ENCODE data around the gene DIAPH2.
"Not testable (repeated sequence)": the region's sequence is repeated elsewhere in the genome, so short reads cannot be mapped to it uniquely, and the experiment has no call there.

The DIAPH2 gene

GRCh38 chrX:97401154-97401553 lies 716.5 kb downstream of the DIAPH2 start:
- DNase-seq, result no peak

GRCh38 chrX:97401586-97402136 lies 717.0 kb downstream of the DIAPH2 start:
- DNase-seq, result no peak

DNA sequence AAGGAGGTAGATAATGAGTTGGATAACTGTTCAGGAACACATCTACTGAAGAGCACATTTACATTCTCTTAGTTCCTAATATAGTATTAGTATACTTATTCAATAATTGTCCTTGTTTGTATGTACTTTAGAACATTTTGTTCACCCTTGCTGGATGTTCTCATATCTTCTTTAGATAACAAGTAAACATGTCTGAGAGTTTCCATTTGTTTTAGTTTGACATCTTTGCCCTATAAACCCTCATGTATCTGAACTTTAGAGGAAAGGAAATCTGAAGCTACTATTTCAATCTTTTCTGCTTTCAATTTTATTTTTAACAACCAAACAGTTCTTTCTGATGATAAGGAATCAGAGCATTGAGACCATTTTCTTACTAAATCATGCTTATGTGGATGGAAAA lies 717.7 kb downstream of the DIAPH2 start:
- no peak for DNase-seq

GRCh38 chrX:97402903-97403302 lies 718.3 kb downstream of the DIAPH2 start:
- DNase-seq, result no peak

- DNase-seq, result no peak
Observed at GRCh38 chrX:97405031-97405660, 720.5 kb downstream of the DIAPH2 start.

GRCh38 chrX:97409632-97410415 lies 725.2 kb downstream of the DIAPH2 start:
- not testable (repeated sequence) for DNase-seq

DNA sequence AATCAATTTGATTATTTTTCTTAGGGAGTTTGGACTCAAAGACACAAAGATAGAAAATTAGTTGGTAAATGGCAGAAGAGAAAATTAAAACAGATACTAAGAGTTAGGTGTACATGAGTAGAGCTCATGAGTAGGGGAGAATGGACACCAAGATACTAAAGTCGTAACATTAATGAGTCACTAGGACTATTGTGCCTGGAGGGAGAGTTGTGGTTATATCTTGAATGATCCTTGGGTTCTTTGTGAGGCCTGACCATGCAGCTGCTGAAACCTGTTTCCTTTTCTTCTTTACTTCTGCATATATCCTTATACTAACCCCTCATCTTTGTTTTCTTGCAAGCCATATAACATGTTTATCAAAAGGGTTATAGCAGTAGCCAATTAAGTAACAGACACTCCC lies 731.8 kb downstream of the DIAPH2 start:
- DNase-seq, result no peak

DNA sequence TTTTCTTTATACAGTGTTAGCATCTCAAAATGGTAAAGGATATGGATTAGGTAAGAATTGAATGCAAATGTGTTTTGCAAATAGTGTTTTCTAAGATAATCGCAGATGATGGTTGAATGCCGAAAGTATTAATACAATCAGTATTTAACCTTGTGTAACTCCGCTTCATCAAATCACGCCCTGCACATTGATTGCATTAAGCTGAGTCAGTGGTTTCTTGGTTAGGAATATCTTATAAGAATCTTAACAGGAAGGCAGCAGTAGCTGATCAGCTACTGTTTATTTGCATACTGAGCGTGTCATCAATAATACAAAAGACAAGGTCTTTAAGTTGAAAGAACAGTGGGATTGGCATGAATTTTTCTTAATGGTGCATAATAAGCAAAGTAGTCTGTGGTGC lies 744.5 kb downstream of the DIAPH2 start:
- DNase-seq, result no peak

DNA sequence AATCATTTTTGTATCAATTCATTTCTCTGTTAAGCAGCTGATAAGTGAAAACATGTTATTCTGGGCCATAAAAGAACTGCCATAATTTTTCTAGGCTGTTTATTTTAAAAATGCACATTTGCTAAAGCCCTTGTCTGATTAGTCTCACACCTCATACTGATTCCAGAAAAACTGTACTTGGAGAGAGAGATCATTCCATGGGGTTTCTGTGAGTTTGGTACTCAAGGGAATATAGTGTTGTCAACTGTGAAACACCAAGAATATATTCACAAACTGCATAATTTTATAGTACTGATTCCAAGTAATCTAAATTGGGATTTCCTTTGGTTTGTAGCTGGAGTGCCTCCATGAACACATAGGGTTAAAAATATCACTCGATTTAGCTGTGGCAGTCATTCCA lies 746.6 kb downstream of the DIAPH2 start:
- DNase-seq, result no peak

- DNase-seq, result no peak
Observed at GRCh38 chrX:97446298-97446882, 761.7 kb downstream of the DIAPH2 start.

DNA sequence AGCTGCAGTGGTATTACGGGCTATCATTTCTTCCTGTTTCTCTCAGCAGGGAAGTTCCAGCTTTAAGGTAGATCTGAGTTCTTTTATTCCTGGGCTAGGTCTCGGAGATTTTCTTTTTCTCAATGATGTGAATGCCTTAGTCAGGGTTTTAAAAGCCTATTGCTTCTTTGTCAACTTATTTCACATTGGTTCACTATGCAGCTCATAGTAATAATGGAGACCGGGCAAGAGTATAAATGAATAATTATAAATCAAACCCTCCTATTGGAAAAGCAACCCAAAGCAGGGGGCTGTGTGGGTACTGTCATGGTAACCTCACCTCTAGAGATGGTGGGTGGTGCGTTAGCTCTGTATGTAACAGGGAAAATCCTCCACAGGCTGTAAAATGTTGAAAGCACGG lies 762.7 kb downstream of the DIAPH2 start:
- DNase-seq, result no peak

DNA sequence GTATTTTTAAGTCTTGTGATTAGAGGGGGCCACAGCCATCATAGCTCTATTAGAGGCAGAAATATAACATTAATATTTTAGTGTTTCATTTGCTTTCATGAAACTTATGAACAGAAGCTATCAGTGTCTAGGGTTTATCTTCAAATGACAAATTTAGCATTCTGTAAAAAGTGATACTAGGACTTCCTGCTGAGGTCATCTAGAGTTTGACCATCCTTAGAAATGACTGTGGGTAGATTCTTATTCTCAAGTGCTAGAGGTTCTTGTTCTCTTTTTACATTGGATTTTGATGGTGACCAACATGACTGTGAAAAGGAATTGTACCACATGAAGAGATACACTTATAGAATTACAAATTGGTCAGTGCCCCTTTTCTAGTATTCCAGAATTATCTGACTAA lies 767.6 kb downstream of the DIAPH2 start:
- DNase-seq, result no peak

- DNase-seq, result no peak
Observed at GRCh38 chrX:97461763-97462162, 777.1 kb downstream of the DIAPH2 start.

DNA sequence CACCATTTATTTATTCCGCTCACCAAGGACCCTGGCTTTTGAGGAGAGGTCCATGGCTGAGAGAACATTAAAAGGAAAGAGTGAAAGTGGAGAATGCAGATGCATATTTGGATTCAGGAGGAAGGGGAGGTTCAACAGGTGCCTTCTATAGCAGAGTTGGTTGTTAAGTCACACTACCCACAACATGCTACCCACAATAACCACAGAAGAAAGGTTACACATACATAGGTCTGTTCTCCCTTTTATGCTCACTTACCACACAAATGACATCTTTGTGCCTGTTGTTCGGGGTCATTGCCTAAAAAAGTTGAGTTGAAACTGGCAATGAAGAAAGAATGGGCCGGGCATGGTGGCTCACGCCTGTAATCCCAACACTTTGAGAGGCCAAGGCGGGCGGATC lies 786.4 kb downstream of the DIAPH2 start:
- DNase-seq, result no peak

GRCh38 chrX:97474933-97475332 lies 790.3 kb downstream of the DIAPH2 start:
- DNase-seq, result no peak

- DNase-seq, result no peak
Observed at GRCh38 chrX:97479106-97479890, 794.7 kb downstream of the DIAPH2 start.

- no peak for DNase-seq
Observed at GRCh38 chrX:97481228-97481627, 796.6 kb downstream of the DIAPH2 start.

DNA sequence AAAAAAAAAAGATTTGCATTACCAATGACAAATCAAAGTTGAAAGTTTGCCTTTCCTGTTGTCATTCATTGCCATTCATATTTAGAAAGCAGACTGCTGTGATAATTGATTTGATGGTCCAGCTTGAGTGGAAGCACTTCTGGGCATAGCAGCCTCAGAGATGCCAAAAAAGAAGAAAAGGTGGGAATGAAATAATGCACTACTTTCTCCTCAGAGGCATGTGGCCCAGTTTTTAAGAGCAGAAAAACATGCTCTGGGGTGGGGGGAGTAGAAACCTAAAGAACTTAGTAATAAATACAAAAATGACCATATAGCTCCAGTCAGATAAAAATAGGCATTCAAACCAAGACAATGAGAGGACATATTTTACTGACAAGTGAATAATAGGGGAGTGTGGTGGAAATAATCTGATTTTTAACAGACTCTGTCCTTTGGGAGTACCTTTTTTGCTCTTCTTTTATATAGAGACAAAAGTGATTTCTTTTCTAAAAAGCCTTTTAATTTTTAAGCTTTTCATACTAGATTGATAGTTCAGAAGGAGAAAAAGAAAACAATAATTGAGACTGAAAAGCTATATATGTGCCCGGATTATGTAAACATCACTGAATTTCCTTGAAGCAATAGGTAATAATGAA lies 798.1 kb downstream of the DIAPH2 start:
- no peak for DNase-seq

DNA sequence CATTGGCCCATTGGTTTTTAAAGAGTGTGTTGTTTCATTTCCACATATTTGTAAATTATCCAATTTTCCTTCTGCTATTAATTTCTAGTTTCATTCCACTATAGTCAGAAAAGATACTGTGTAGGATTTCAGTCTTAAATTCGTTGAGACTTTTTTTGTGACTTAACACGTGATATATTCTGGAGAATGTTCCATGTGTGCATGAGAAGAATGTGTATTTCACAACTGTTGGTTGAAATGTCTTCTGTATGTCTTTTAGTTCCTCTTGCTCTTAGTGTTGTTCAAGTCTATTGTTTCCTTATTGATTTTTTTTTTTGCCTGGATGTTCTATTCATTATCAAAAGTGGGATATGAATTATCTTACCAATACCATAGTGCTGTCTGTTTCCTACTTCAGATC lies 806.0 kb downstream of the DIAPH2 start:
- DNase-seq, result no peak

DNA sequence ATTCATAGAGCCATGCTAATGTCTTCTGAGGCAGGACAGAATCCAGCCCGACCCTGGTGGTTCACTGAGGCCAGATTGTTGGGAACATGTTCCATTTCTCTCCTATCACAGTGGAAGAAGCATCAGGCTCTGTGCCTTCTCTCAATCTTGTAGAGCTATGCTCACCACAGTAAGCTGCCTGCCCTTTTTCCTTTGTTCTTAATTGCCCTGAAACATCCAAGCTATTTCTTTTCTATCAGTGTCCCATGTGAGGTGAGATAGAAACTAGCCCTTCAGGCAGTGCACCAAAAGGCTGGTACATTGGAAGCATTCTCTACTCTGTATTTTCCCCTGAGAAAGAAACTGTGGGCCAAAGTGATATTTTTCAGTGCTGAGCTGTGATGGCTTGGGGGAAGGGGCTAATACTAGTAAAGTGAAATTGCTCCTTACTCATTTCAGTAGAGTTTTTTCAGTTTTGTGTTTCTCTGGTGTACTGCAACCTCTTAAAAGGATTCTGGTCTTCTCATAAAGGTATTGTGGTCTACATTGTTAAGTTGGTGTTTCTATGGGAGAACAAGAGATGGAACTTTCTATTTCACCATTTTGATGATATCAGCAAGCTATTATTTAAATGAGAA lies 810.2 kb downstream of the DIAPH2 start:
- no peak for DNase-seq

DNA sequence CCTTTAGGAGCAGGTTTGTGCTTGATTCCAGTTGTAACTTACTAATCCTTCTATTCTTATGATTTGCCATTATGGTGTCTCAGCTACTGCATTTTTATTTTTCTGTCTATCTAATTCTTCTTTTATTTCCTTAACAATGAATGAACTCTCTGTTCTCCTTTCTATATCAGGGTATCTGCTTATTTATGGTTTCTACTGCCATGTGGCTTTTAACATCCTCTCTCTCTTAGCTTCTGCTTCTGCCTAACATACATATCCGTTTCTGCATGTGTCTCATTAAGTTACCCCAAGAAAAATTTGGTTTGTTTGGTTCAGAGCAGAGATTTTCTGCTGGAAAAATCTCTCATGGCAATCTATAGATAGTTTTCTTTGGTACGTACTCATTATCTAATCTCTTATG lies 813.5 kb downstream of the DIAPH2 start:
- DNase-seq, result no peak

DNA sequence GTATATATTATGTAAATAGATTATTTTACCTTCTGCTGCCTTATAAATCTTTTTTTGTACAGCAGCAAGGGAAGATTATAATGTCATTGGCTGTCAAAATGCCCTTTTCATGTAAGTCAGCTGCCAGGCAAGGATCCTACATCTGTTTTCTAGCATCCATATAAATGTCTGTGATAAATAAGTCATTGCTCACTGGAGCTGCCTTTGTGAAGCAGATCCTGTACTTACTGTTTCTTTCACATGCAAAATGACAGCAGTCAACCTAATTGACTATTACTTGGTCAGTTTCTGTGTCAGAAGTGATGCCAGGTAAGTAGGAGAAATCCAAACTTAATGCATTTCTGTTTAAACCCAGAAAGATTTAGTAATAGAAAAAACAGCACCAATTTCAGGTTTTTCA lies 819.8 kb downstream of the DIAPH2 start:
- no peak for DNase-seq
